GM23338 (cell line): ENCODE data around the gene HRH3. TPM values are rescaled to one million over a fixed set of nuclear protein-coding genes. Genes with fewer than 3 reads are reported as not detected.

ENCODE experiments used
- ATAC-seq: fragments of 200-7000 bp; cut with Tn5 transposase; 3 replicates; pipeline ENCODE4 v1.9.1; 2020
- DNase-seq: peaks from one replicate; pipeline ENCODE4 v3.0.0-alpha.2; 2015; ENCODE audit warnings: low spot score
- H2AFZ ChIP-seq: fragments of 200-600 bp; sonication (generic); 2 replicates; pipeline ENCODE4 v1.8.0; 2016; ENCODE audit warnings: antibody characterized with exemption, mild to moderate bottlenecking, moderate library complexity
- H3F3A ChIP-seq: fragments of 200-600 bp; sonication (generic); replicated peaks from 2 replicates; pipeline ENCODE4 v1.8.0; 2017; ENCODE audit warnings: antibody characterized with exemption, mixed run types, low read depth
- H3K27ac ChIP-seq: fragments of 200-600 bp; sonication (generic); 2 replicates; pipeline ENCODE4 v1.6.1; 2016; ENCODE audit warnings: low read depth
- H3K27me3 ChIP-seq: fragments of 200-600 bp; sonication (generic); 2 replicates; pipeline ENCODE4 v1.8.0; 2016; ENCODE audit warnings: mild to moderate bottlenecking, mixed run types, moderate library complexity; ENCODE audit not compliant: insufficient read depth
- H3K36me3 ChIP-seq: fragments of 200-600 bp; sonication (generic); 2 replicates; pipeline ENCODE4 v1.8.0; 2016; ENCODE audit warnings: mild to moderate bottlenecking; ENCODE audit not compliant: insufficient read depth
- H3K4me1 ChIP-seq: fragments of 200-600 bp; sonication (generic); 2 replicates; pipeline ENCODE4 v1.8.0; 2016; ENCODE audit warnings: mild to moderate bottlenecking, moderate library complexity; ENCODE audit not compliant: insufficient read depth
- H3K4me2 ChIP-seq: fragments of 200-600 bp; sonication (generic); 2 replicates; pipeline ENCODE4 v1.7.1; 2017; ENCODE audit warnings: mixed run types
- H3K4me3 ChIP-seq: fragments of 200-600 bp; sonication (generic); 2 replicates; pipeline ENCODE4 v1.6.1; 2016; ENCODE audit warnings: mixed run types
- H3K79me2 ChIP-seq: fragments of 200-600 bp; sonication (generic); replicated peaks from 2 replicates; pipeline ENCODE4 v1.8.0; 2017; ENCODE audit warnings: mild to moderate bottlenecking; ENCODE audit not compliant: insufficient read depth
- H3K9me2 ChIP-seq: fragments of 200-600 bp; sonication (generic); 2 replicates; pipeline ENCODE4 v1.8.0; 2017; ENCODE audit not compliant: insufficient read depth
- H4K20me1 ChIP-seq: fragments of 200-600 bp; sonication (generic); replicated peaks from 2 replicates; pipeline ENCODE4 v1.8.0; 2017; ENCODE audit warnings: mild to moderate bottlenecking; ENCODE audit not compliant: insufficient read depth
- H3K27ac Mint-ChIP-seq: 2 replicates; pipeline ENCODE4 v1.8.0; 2020; ENCODE audit warnings: inconsistent platforms, mild to moderate bottlenecking, moderate library complexity, mixed read lengths
- H3K27me3 Mint-ChIP-seq: 3 replicates; pipeline ENCODE4 v1.8.0; 2022; ENCODE audit warnings: low read depth, mild to moderate bottlenecking, moderate library complexity, mixed read lengths, inconsistent platforms; ENCODE audit not compliant: insufficient read depth, poor library complexity
- H3K36me3 Mint-ChIP-seq: 3 replicates; pipeline ENCODE4 v1.8.0; 2021; ENCODE audit warnings: low read depth, mild to moderate bottlenecking, inconsistent platforms, moderate library complexity, mixed read lengths
- H3K4me1 Mint-ChIP-seq: 3 replicates; pipeline ENCODE4 v1.8.0; 2020; ENCODE audit warnings: mild to moderate bottlenecking, inconsistent platforms, mixed read lengths
- H3K4me3 Mint-ChIP-seq: 3 replicates; pipeline ENCODE4 v1.8.0; 2021; ENCODE audit warnings: moderate library complexity, mild to moderate bottlenecking, inconsistent platforms, mixed read lengths
- H3K9me3 Mint-ChIP-seq: 3 replicates; pipeline ENCODE4 v1.8.0; 2020; ENCODE audit warnings: moderate library complexity, mild to moderate bottlenecking, inconsistent platforms, mixed read lengths
- CREB1 ChIP-seq: fragments of 250-450 bp; sonication (Bioruptor Pico); IDR thresholded peaks from 2 replicates; pipeline ENCODE4 v1.5.0; 2020; ENCODE audit warnings: low read depth, mild to moderate bottlenecking, moderate library complexity
- EZH2 ChIP-seq: fragments of 200-600 bp; sonication (generic); IDR thresholded peaks from one replicate; pipeline ENCODE4 v1.8.0; 2017; ENCODE audit warnings: antibody characterized with exemption, mild to moderate bottlenecking, low read depth; ENCODE audit not compliant: unreplicated experiment
- EZH2phosphoT487 ChIP-seq: fragments of 200-600 bp; sonication (generic); IDR thresholded peaks from one replicate; pipeline ENCODE4 v1.8.1; 2018; ENCODE audit warnings: antibody characterized with exemption; ENCODE audit not compliant: unreplicated experiment
- JUNB ChIP-seq: IDR thresholded peaks from one replicate; pipeline ENCODE4 v1.6.1; 2016; ENCODE audit warnings: antibody characterized with exemption; ENCODE audit not compliant: unreplicated experiment
- NANOG ChIP-seq: IDR thresholded peaks from 2 replicates; pipeline ENCODE4 v1.6.1; 2016; ENCODE audit warnings: antibody characterized with exemption, borderline replicate concordance
- POLR2AphosphoS5 ChIP-seq: IDR thresholded peaks from 2 replicates; pipeline ENCODE4 v1.6.1; 2016; ENCODE audit warnings: antibody characterized with exemption, low read depth
- STAT1 ChIP-seq: IDR thresholded peaks from one replicate; pipeline ENCODE4 v1.6.1; 2016; ENCODE audit warnings: antibody characterized with exemption; ENCODE audit not compliant: unreplicated experiment
- ZNF114 ChIP-seq: fragments of 250-450 bp; sonication (Bioruptor Pico); IDR thresholded peaks from 2 replicates; pipeline ENCODE4 v1.5.0; 2020; ENCODE audit warnings: mild to moderate bottlenecking, moderate library complexity
- ZNF331 ChIP-seq: fragments of 250-450 bp; sonication (Bioruptor Pico); IDR thresholded peaks from 2 replicates; pipeline ENCODE4 v1.5.0; 2020; ENCODE audit warnings: low read depth, mild to moderate bottlenecking, moderate library complexity
- polyA plus RNA-seq: library from polyadenylated mRNA; unstranded; fragments of >200 nt; fragmentation: Nextera tagmentation; extraction: Ambion mirVana; gene quantifications from 2 replicates; pipeline ENCODE4 v1.2.1, GENCODE V29; 2016
- total RNA-seq: library from RNA; depleted of rRNA; stranded (reverse); fragments of >200 nt; shearing (Covaris generic); gene quantifications from 2 replicates; pipeline ENCODE4 v1.2.3, GENCODE V29; 2014
- TF ChIP-seq, protein P1 (sequence below): IDR thresholded peaks from one replicate; pipeline ENCODE4 v1.6.1; 2018; ENCODE audit warnings: antibody characterized with exemption; ENCODE audit not compliant: unreplicated experiment
- TF ChIP-seq, protein P2 (sequence below), 2 experiments: fragments of 200-600 bp in 1 of 2; sonication (generic) in 1 of 2; conservative IDR thresholded peaks; 2 replicates each; pipeline versions ENCODE4 v1.5.1 to v1.6.1; 2016 to 2017; ENCODE audit warnings: antibody characterized with exemption in 2 of 2, low read depth in 2 of 2, mild to moderate bottlenecking in 2 of 2, moderate library complexity in 1 of 2
- TF ChIP-seq, protein P3 (sequence below): IDR thresholded peaks from 2 replicates; pipeline ENCODE4 v1.6.1; 2016; ENCODE audit warnings: antibody characterized with exemption

HRH3 gene
- total and polyA plus RNA-seq, 2 experiments from 2014 or later = 1.5 to 5.2 TPM

DNA sequence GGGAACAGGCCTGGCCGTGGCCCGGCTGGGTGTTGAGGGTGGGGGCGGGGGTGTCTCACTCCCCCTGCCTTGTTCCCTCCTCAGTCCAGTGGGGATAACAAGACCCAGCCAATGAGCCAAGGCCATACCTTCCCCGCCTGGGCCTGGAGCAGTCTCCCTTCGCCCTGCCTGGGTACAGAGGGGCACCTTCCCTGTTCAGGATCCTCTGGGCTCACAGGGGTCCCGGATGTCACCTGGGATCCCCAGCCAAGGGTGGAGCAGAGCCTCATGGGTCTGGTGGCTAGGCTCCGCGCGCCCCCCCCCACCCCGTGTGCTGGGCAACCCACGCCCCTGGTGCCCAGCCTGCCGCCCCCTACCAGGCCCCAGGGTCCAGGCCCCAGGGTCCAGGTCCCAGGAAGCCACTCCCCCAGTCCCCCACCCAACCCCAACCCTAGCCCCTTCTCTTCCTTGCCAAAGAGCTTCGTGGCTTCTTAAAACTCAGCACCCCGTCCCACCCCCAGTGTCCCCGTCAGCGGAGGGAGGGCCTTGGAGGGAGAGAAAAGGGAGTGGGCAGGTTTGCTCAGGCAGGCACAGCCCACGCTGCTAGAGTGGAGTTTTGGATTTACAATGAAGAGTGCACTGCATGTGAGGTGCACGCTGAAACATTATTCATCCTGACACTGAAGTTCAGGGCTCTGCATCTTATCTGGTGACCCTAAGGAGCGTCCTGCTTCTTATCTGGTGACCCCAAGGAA lies 11.8 kb downstream of the HRH3 start:
- H3K36me3 Mint-ChIP-seq = peaks cover 5% of the 10 kb centered on the region; the same call in 2 of the 3 replicates
- H3K4me2 ChIP-seq = no peak overlapping the region
- no peak overlapping the region for H3K27ac Mint-ChIP-seq
- H3K9me3 Mint-ChIP-seq = no peaks in the 10 kb centered on the region
- ATAC-seq = no peak
- H2AFZ ChIP-seq = no peak overlapping the region
- no peak overlapping the region for H3K4me3 ChIP-seq
- TF ChIP-seq JUNB (no peak), CREB1 (no peak), STAT1 (no peak), NANOG (no peak), EZH2 (no peak), POLR2AphosphoS5 (no peak), ZNF114 (no peak), ZNF331 (no peak), EZH2phosphoT487 (no peak)
- TF ChIP-seq, protein P1, sequence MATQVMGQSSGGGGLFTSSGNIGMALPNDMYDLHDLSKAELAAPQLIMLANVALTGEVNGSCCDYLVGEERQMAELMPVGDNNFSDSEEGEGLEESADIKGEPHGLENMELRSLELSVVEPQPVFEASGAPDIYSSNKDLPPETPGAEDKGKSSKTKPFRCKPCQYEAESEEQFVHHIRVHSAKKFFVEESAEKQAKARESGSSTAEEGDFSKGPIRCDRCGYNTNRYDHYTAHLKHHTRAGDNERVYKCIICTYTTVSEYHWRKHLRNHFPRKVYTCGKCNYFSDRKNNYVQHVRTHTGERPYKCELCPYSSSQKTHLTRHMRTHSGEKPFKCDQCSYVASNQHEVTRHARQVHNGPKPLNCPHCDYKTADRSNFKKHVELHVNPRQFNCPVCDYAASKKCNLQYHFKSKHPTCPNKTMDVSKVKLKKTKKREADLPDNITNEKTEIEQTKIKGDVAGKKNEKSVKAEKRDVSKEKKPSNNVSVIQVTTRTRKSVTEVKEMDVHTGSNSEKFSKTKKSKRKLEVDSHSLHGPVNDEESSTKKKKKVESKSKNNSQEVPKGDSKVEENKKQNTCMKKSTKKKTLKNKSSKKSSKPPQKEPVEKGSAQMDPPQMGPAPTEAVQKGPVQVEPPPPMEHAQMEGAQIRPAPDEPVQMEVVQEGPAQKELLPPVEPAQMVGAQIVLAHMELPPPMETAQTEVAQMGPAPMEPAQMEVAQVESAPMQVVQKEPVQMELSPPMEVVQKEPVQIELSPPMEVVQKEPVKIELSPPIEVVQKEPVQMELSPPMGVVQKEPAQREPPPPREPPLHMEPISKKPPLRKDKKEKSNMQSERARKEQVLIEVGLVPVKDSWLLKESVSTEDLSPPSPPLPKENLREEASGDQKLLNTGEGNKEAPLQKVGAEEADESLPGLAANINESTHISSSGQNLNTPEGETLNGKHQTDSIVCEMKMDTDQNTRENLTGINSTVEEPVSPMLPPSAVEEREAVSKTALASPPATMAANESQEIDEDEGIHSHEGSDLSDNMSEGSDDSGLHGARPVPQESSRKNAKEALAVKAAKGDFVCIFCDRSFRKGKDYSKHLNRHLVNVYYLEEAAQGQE = no peak
- TF ChIP-seq, protein P2, sequence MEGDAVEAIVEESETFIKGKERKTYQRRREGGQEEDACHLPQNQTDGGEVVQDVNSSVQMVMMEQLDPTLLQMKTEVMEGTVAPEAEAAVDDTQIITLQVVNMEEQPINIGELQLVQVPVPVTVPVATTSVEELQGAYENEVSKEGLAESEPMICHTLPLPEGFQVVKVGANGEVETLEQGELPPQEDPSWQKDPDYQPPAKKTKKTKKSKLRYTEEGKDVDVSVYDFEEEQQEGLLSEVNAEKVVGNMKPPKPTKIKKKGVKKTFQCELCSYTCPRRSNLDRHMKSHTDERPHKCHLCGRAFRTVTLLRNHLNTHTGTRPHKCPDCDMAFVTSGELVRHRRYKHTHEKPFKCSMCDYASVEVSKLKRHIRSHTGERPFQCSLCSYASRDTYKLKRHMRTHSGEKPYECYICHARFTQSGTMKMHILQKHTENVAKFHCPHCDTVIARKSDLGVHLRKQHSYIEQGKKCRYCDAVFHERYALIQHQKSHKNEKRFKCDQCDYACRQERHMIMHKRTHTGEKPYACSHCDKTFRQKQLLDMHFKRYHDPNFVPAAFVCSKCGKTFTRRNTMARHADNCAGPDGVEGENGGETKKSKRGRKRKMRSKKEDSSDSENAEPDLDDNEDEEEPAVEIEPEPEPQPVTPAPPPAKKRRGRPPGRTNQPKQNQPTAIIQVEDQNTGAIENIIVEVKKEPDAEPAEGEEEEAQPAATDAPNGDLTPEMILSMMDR (conservative IDR thresholded peaks at IDR 0.05; ENCODE audit: low read depth in 2 of 2) = no peak
- TF ChIP-seq, protein P3, sequence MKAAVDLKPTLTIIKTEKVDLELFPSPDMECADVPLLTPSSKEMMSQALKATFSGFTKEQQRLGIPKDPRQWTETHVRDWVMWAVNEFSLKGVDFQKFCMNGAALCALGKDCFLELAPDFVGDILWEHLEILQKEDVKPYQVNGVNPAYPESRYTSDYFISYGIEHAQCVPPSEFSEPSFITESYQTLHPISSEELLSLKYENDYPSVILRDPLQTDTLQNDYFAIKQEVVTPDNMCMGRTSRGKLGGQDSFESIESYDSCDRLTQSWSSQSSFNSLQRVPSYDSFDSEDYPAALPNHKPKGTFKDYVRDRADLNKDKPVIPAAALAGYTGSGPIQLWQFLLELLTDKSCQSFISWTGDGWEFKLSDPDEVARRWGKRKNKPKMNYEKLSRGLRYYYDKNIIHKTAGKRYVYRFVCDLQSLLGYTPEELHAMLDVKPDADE = no peak
- H3K9me2 ChIP-seq = no peaks in the 10 kb centered on the region
- H3K27me3 ChIP-seq = no peaks in the 10 kb centered on the region
- H3K27ac ChIP-seq = no peak overlapping the region
- peaks cover 8% of the 10 kb centered on the region for H3K4me1 Mint-ChIP-seq
- DNase-seq = no peak
- no peaks in the 10 kb centered on the region; the same call in 1 of the 2 replicates for H3K4me1 ChIP-seq
- no peaks in the 10 kb centered on the region; the same call in 1 of the 2 replicates for H4K20me1 ChIP-seq
- H3K36me3 ChIP-seq = no peaks in the 10 kb centered on the region
- H3K27me3 Mint-ChIP-seq = peaks cover 16% of the 10 kb centered on the region
- no peaks in the 10 kb centered on the region for H3K79me2 ChIP-seq
- no peak overlapping the region for H3K4me3 Mint-ChIP-seq
- no peaks in the 10 kb centered on the region for H3F3A ChIP-seq
